Right ventricle myocardium superior (tissue), 1 donor: ENCODE results near the gene NOL12. TPM values are rescaled to one million over a fixed set of nuclear protein-coding genes. Genes with fewer than 3 reads are reported as not detected.
"Not testable (repeated sequence)": the region's sequence is repeated elsewhere in the genome, so short reads cannot be mapped to it uniquely, and the experiment has no call there.

Source experiments
- ATAC-seq: fragments of 200-7000 bp; cut with Tn5 transposase; one replicate; pipeline ENCODE4 v1.9.1; 2020; ENCODE audit warnings: mild to moderate bottlenecking; ENCODE audit not compliant: poor library complexity
- DNase-seq: peaks from one replicate; pipeline ENCODE4 v3.0.0-alpha.2; 2020
- intact Hi-C: fragments of 100-400 bp; cut with DNase I; formaldehyde crosslinking; loops from one replicate; pipeline ENCODE4 v1.11.2; 2022
- long read RNA-seq: library from polyadenylated mRNA; unstranded; transcript quantifications from one replicate; pipeline ENCODE4 v2.0.0, GENCODE V29; 2021
- total RNA-seq: library from RNA; stranded (reverse); fragmentation: NEBNext Ultra II Directional; extraction: Animal tissue kit (Norgen Biotek cat#: 25700); gene quantifications from one replicate; pipeline ENCODE4 v1.2.1, GENCODE V29; 2021
- donor health status: DM: no; HTN: yes; CAD: no; lungs with severe emphysema.

The NOL12 gene
- total RNA-seq: 14.3 TPM
- long read RNA-seq, transcript NOL12-201 (6 exons, 2,854 nt): major isoform, 10 of 21 reads
- long read RNA-seq, transcript NOL12-202 (7 exons, 945 nt): minor isoform, 8 of 21 reads
- long read RNA-seq, partial matches to known transcripts: 1 of 21 reads
- long read RNA-seq, other reads (novel, unspliced or antisense): 2 of 21 reads

DNA sequence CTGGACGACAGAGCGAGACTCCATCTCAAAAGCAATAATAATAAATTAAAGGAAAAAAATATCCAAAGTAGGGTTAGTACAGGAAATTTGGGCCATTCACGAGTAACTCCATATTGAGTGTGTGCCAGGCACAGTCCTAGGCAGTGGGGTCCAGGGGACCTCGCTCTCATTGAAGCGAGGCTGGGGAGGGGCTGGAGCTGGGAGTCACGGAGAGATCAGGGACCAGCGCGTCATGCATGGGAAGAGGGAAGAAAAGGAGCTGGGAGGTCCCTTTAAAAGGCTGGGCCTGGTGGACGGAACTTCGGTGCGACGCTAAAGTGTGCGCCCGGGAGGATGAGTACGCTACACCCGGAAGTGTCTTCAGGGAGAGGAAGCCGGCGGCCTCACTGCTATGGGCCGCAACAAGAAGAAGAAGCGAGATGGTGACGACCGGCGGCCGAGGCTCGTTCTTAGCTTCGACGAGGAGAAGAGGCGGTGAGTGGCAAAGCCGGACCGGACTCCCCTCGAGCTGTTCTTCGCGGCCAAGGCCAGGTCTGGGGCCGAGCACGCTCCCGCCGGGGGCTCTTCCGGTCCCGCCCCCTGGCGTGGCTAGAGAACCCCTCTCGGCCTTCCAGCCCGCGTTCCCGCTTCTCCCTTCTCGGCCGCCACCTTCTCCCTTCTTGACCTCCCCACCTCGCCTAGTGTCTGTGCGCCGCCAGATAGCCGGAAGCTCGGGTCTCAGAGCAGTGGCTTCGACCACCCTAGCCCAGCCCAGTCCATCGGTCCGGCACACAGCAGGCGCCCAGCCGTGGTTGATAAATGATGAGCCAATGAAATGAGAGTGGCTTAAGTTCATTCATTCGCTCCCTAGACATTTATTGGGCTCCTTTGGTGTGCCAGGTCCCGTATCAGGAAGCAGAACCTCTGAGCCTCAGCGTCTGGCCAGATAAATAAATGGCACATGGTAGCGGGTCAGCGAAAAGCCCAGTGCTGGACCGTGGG lies at the start of gene NOL12:
Gene NOL12, plus strand, starts transcription at position 342 of the 981 bp plus-strand sequence. Its CDS starts 50 bp downstream, at position 392.
- peak; percentile 96 for ATAC-seq
- intact Hi-C loops: loop anchor here (5.0 kb wide), 1 partner anchor 74 kb away; no protein-coding TSS in a partner anchor
- DNase-seq: peak; percentile 87

DNA sequence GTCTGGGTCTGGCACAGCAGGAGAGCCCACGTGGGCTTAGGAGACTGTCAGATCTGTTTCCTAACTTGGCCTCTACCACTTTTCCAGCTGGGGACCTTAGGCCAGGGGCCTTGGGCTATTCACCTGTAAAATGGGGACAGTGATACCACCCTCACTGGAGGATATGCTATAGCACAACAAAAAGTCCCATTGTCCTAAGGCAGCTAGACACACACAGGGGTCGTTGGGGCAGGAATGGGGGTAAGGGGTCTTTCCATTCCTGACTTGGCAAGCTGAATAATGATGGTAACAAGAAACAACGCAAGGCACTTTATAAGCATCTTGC lies 49.2 kb upstream of the NOL12 start:
- DNase-seq: no peak
- no peak for ATAC-seq
- intact Hi-C loops: no loop called here

GRCh38 chr22:37638391-37639069 lies 47.6 kb upstream of the NOL12 start:
- no peak for DNase-seq
- intact Hi-C loops: no loop called here
- no peak for ATAC-seq

- ATAC-seq: peak; percentile 45
- DNase-seq: peak; percentile 80
- intact Hi-C loops: no loop called here
These were observed 46.9 kb upstream of the NOL12 start, which contains the start of gene SH3BP1 for GRCh38 chr22:37639070-37639760. Gene SH3BP1, plus strand, starts transcription at chr22:37639669. Its CDS starts 119 bp downstream, at chr22:37639788.

DNA sequence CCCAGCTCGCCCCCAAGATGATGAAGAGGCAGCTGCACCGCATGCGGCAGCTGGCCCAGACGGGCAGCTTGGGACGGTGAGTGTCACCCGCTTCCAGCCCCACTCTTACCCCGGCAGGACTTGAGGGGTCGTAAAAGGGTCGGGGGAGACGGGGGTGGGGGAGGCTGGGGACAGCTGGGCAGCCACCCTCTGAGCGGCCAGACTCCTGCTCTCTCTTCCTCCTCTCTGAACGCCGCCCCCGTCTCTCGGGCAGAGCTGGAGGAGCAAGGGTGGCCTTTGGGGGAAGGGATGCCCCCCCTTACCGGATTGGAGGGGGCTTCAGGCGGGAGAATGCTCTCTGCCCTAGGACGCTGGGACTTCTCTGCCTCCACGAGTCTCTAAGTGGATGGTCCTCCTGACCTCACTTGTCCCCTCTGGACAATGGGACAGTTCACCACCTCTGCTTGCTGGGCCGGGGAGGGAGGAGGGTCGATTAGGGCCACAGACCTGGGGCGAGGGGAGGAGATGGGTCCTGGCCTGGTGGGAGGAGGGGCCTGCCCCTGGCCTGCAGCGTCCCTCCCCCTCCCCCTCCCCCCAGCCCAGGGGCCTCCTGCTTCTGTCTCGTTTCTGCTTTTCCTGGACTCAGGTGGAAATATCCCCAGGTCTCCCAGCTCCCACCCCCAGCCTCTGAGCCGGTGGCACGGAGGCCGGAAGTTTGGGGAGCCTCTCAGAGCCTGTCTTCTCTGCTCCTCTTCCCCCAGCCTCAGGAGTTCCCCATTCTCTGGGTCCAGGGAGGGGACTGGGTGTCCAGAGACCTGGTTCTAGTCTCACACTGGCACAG lies 46.2 kb upstream of the NOL12 start:
- intact Hi-C loops: loop anchor here (5.0 kb wide), 1 partner anchor 152 kb away; no protein-coding TSS in a partner anchor
- DNase-seq: no peak
- ATAC-seq: peak; percentile 3

DNA sequence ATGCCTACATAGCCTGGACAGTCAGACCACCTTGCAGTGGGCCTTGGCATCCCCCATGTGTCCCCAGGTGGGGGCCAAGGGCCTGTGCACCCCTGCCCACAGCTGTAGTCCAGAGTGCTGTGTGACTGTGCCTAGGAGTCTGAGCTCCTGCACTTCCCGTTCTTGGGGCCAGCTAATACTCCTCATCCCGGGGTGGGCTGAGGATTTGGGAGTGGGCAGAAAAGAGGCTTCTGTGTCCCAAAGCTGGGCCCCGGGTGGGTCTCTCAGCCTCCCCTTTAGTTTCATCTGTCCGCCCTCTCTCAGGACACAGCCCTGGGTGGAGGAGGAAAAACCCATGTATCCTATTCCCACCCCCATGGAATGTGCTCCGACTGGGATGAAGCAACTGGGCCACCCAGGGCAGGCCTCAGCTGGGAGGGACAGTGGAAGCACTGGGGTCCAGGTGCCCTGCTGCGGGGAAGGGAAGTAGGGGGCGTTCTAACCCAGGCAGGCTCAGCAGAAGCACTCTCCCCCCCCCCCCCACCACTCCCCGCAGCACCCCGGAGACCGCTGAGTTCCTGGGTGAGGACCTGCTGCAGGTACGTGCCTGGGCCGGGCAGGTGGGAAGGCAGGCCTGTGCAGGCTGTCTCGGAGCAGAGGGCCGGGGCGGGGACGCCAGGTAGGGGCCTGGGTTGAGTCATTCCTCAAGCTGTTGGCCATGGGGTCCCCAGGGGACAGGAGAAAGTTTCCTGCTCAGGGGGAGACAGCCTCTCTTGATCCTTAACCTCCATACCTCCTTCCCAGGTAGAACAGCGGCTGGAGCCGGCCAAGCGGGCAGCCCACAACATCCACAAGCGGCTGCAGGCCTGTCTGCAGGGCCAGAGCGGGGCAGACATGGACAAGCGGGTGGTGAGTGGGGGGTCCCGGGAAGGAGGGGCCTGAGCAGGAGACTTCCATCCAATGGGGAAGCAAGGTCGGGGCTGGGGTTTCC lies 45.3 kb upstream of the NOL12 start:
- no peak for DNase-seq
- no peak for ATAC-seq
- intact Hi-C loops: loop anchor here (5.0 kb wide), 1 partner anchor 151 kb away; no protein-coding TSS in a partner anchor

DNA sequence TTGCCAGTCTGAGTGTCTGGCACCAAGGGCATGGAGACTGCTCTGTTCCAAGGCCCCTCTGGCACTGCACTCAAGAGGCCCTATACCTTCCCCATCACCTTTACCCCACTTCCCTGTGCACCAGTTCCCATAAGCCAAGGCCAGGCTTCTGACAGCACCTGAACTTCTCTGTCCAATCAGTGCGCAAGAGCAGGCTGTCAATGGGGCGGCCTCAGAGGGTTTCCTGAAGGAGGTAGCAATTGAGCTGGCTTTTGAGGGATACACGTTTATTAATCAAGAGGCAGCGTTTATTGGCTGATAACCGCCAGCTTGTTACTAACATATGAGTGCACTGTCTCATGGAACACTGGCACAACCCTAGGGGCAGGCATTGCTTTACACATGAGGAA lies 44.6 kb upstream of the NOL12 start:
- DNase-seq (no peak), ATAC-seq (no peak)
- intact Hi-C loops: loop anchor here (5.0 kb wide), 1 partner anchor 151 kb away; no protein-coding TSS in a partner anchor

DNA sequence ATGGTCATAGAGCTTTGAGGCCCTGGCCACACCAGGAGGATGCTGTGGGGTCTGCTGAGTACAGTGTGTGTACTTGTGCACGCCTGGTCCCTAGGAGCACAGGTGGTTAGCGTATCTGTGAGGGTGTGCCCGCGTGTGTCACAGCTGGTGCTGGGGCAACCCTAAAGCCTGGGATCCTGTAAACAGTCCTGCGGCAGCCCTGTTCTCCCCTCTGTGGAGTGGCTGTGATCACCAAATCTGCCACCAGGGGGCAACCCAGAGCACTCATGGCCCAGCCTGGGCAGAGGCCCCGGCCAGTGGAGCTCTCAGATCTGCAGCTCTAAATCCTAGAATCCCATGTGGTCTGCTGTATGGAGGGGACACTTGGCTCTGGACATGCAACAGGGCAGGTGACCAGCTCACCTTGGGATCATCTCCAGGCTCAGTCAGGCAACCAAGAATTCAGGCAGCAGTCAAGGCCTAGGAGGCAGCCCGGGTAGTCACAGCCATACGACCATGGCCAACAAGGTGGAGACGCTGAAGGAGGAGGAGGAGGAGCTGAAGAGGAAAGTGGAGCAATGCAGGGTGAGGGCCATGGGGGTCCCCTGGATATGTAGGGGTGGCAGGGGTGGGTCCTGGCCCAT lies 42.8 kb upstream of the NOL12 start:
- DNase-seq: peak; percentile 92
- ATAC-seq: peak; percentile 84
- intact Hi-C loops: loop anchor here (5.0 kb wide), 1 partner anchor 149 kb away; no protein-coding TSS in a partner anchor

DNA sequence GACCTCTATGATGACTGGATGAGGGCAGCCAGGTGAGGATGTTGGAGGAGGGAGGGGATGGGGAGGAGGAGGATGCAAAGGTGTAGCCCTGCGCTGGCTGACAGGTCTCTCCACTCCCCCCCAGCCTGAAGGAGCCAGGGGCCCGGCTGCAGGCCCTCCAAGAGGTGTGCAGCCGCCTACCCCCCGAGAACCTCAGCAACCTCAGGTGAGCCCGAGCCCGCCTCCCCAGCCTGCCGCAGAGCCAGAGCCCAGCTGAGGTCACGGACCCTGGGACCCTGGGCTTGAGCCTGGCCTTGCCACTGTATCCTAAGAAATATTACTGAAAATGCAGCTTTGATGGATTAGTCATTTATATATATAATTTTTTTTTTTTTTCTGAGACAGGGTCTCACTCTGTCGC lies 38.8 kb upstream of the NOL12 start:
- intact Hi-C loops: no loop called here
- ATAC-seq: no peak

GRCh38 chr22:37647928-37648327 lies 38.2 kb upstream of the NOL12 start:
- DNase-seq (no peak), ATAC-seq (no peak)
- intact Hi-C loops: no loop called here

More for the DNA sequence above, 38.8 kb upstream of the NOL12 start:
- DNase-seq: no peak

DNA sequence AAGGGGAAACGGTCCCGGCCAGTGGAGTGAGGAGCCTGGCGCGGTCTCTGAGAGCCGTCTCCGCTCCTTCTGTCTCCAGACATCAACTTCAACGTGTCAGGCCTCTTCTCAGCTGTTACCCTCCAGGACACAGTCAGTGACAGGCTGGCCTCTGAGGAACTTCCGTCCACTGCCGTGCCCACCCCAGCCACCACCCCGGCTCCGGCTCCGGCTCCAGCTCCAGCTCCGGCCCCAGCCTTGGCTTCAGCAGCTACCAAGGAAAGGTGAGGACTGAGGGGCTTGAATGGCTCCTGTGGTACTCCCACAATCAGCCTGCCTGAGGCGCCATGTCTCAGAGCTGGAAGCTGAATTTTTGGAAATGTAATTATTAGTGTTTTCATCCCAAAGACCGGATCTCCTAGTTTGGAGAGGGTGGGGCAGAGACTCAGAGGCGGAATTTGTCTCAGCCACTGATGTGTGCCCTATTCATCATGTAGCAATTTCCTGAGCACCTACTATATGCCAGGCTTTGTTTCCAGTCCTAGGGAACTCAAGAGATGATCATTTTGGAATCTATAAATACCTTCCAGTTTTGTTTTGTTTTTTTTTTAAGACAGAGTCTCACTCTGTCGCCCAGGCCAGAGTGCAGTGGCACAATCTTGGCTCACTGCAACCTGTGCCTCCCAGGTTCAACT lies 35.5 kb upstream of the NOL12 start:
- ATAC-seq: no peak
- DNase-seq: no peak
- intact Hi-C loops: no loop called here

- intact Hi-C loops: no loop called here
- ATAC-seq (no peak), DNase-seq (no peak)
These were observed 31.4 kb upstream of the NOL12 start for GRCh38 chr22:37654563-37655251.

- DNase-seq (no peak), ATAC-seq (no peak)
- intact Hi-C loops: no loop called here
These were observed 30.9 kb upstream of the NOL12 start for GRCh38 chr22:37655252-37655563.

DNA sequence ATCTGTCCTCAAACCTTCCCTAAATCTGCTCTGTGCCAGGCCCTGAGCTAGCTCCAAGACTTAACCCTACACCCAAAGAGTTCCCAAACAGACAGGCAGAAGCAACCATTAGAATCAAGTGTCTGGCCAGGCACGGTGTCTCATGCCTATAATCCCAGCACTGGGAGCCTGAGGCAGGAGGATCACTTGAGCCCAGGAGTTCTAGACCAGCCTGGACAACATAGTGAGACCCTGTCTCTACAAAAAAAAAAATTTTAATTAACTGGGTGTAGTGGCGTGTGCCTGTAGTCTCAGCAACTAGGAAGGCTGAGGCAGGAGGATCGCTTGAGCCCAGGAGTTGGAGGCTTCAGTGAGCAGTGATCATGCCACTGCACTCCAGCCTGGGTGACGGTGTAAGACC lies 29.6 kb upstream of the NOL12 start:
- intact Hi-C loops, ATAC-seq: not testable (repeated sequence)

DNA sequence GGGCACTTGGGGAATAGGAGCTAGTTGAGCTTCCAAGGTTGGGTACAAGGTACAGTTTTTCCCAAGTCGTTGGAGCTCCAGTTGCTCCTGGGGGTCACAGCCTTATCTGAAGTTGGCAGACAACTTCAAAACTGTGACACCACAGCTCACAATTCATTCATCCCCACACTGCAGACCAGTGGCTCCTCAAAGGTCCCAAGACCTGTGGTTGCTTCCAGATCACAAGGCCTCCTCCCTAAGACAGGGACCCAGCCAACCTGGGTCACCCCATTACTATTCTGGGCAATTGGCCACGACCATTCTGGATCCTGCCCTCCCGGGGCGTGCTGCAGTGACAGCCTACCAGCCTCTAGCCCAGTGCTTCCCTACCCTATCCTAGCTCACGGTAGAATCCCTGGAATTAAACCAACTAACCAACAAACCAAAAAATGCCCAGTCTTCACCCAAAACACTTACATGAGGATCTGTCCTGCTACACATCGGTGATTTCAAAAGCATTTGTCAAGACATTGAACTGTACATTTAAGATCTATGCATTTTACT lies 28.5 kb upstream of the NOL12 start:
- DNase-seq (no peak), ATAC-seq (no peak)
- intact Hi-C loops: no loop called here

More for the DNA sequence above, 29.6 kb upstream of the NOL12 start:
- not testable (repeated sequence) for DNase-seq
